DMS53 (cell line): ENCODE data around the gene CHST7.

Experiments used
- DNase-seq: peaks from one replicate; lab custom pipeline; 2025; lab: John Stamatoyannopoulos, UW

CHST7 gene

GRCh38 chrX:46607916-46608315 is 34.4 kb downstream of the CHST7 start:
- no peak for DNase-seq

GRCh38 chrX:46610070-46610658 is 36.6 kb downstream of the CHST7 start:
- DNase-seq: no peak

GRCh38 chrX:46611658-46612362 is 38.2 kb downstream of the CHST7 start:
- DNase-seq: no peak

DNA sequence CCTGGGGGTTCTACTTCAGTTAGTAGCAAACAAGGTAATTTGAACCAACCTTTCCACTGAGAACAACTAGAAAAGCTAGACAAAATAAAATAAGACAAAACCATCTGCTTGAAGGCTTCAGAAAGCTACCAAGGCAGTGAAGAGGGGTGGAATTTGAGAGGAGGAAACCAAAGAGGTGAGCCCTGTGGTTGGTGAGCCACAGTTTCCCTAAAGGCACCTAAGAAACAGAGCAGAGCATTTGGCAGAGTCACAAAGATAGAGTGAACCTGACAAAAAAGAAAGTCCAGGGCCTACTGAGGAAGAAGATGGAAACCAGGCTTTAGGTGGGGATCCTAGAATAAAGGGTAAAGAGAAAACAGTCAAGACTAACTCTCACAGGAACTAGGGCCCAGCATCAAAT is 44.3 kb downstream of the CHST7 start:
- no peak for DNase-seq

GRCh38 chrX:46618947-46619346 is 45.4 kb downstream of the CHST7 start:
- no peak for DNase-seq

- no peak for DNase-seq
These were observed 46.9 kb downstream of the CHST7 start for GRCh38 chrX:46620505-46620904.

DNA sequence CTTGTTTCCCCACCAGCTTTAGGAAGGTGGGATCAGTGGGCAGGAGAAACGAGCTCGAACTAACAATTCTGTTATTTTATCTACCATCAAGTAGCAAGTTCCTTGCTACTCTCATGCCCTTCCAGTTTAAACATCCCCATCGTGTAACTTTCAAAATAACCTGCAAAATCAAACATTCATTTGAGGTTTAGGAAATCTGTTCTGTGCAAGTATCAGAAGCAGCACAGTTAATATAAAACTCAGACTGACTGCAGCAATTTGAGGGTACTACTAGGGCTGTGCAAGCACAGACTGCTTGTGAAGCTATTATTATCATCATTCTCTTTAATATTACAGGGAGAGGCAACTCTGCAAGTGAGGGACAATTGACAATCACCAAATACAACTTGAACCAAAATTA is 48.0 kb downstream of the CHST7 start:
- DNase-seq: no peak

GRCh38 chrX:46624090-46624786 is 50.7 kb downstream of the CHST7 start:
- peak; percentile 11 for DNase-seq

- no peak for DNase-seq
These were observed 53.0 kb downstream of the CHST7 start for GRCh38 chrX:46626566-46626965.

- DNase-seq: no peak
These were observed 53.5 kb downstream of the CHST7 start for GRCh38 chrX:46627062-46627461.

- DNase-seq: no peak
These were observed 54.3 kb downstream of the CHST7 start for GRCh38 chrX:46627711-46628419.

DNA sequence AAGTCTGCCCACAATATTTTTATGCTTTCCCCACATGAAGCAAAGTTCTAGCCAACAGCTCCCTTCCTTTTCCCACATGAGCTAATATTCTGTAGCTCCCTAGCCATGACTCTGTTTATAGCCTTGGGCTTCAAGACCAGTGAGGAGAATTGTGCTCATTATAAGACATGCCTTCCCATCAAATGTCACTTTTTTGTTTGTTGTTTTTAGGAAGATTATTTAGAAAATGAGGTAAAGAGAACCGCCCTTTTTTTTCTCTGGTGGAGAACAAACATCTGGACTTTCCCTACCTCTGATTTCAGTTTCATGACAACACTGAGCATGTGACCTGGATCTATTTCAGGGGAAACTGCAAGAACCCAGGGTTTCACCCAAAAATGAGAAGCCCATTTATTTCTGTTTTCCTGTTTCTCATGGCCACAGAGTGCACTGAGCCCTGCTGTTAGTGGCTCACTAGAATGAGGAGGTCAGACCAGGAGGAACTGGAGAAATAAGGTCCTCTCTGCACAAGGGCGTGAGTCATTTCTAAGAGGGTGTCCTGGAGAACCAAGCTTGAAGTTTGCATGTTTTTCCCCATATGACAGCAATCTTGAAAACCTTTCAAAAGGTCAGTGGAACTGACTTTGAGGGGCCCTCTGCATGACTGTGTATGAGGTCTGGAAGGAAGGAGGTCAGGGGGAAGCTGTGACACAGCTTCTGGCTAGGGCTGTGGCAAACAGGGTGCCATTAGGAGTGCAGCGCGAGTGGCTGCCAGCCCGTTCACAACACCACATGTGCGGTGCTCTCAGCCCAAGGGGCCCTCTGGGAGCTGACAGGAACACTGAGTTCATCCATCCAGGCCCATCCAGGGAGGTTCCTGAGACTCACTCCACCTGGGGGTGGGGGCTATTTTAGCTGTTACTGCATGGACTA is 55.2 kb downstream of the CHST7 start:
- DNase-seq: peak; percentile 10

- no peak for DNase-seq
These were observed 56.6 kb downstream of the CHST7 start for GRCh38 chrX:46630141-46630540.

- DNase-seq: no peak
These were observed 61.0 kb downstream of the CHST7 start for GRCh38 chrX:46634577-46634976.

DNA sequence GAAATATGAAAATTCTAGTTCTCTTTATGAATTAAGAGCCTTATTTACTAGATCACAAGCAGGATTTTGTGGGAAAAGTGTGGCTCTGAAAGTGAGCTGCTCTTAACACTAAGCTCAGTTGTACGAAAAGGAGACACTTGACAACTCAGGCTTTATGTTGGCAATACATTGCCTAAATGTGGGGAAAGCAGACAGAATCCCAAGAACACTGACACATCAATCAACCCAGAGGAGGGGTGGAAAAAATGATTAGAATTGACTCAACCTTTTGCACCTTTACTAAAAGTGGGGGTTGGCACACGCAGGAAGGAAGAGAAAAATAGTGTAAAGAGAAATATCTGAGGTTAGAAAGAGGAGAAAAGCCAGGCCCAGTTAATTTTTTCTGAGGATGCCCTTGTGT is 61.6 kb downstream of the CHST7 start:
- DNase-seq: no peak

- DNase-seq: no peak
These were observed 62.7 kb downstream of the CHST7 start for GRCh38 chrX:46636223-46636622.

DNA sequence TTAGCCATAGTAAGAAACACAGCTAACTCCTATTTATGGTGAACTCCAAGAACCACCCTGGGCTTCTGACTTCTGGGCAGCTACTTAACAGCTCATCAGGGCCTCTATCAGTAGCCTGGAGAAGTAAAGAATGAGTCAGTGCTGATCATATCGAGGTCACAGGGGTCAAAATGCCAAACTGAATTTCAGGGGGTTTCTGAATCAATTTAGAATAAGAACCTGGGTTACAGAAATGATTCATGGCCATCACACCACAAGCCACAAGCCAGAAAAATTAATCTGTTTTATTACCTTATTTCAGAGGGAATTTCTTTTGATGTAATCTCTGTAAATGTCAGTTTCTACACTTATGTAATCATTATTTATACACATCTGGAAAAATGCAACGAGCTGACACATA is 64.4 kb downstream of the CHST7 start:
- DNase-seq: no peak

DNA sequence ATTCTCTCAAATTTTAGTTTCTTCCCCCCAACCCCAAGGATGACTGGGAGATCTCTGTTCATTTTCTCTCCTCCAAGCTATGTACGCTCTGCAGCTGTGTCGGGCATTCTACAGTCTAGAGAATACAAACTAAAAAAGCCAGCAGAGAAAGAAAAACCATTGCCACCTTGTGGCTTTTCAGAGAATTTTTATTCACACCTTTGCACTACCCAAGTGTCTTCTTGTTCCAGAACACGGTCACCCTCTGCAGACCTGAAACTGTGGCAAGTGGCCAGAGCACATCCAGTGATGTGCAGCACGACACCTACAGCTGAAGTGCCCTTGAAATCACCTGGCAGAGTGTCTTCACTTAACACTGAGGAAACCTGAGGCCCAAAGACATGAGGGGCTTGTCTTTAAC is 68.6 kb downstream of the CHST7 start:
- peak; percentile 63 for DNase-seq

DNA sequence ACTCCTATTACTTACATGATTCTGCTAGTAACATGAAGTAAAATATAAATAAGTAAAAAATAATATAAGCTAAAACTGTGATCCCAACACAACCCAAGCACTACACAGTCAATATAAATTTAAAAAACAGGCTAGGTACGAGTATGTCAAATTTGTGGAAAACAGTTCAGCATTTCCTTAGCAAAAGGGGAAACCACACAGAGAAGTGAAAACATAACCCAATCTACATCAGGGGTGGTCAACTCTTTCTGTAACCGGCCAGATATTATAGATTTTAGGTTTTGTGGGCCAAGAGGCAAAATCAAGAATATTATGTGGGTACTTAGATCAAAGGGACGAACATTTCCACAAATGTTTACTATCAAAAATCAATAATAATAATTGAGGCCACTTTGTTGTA is 70.1 kb downstream of the CHST7 start:
- DNase-seq: no peak

DNA sequence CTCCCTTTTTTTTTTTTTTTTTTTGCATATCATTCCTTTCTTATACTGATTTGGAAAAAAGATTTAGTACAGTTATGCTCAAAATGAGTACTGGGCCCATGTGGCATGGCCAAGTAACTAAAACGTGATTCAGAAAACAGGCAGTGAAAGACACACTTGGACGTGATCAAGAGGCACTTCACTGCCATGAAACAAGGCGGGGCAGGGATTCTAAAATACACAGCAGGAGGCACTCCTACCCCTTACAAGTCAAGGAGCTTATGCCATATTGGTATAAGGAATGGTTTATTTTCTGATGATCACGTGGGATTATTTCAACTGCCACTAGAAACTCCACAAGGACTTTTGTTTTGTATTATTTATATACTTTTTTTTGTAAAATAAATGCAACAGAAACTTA is 72.0 kb downstream of the CHST7 start:
- no peak for DNase-seq

DNA sequence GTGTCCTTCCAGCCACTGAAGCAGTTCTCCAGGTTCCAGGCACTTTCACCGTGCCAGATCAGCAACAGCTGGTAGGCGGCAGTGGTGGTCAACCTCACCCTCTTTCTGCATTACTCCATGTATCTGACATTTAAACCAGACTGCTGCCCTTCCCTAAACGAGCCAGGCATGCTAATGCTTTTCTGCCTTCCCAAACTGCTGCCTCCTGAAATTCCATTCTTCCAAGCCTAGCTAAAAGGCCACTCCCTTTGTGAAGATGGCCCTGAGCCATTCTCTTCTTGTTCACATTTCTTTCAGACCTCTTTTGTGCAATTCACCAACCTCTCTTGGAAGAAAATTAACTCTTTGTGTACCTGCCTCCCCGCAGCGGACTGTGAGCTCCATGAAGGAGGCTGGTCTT is 73.7 kb downstream of the CHST7 start:
- DNase-seq: no peak
